Endothelial cell of umbilical vein (primary cell): ENCODE data around the gene ZDHHC22. TPM values are rescaled to one million over a fixed set of nuclear protein-coding genes. Genes with fewer than 3 reads are reported as not detected.
A peak's percentile ranks its signal among the peaks of the same experiment; 100 is the strongest.

Experiments used
- BruUV-seq: library from RNA; stranded (reverse); fragments of 400-500 nt; replicated peaks from 2 replicates; lab custom pipeline; 2021; lab: Mats Ljungman, UMichigan
- CTCF ChIA-PET: fragments of 300-600, 350-600 bp; sonication (Branson Sonifier 250); formaldehyde crosslinking; loops from one replicate; lab custom pipeline; 2021; ENCODE audit warnings: antibody characterized with exemption, inconsistent platforms; lab: Charles Lee
- POLR2A ChIA-PET: fragments of 300-600, 350-600 bp; sonication (Branson Sonifier 250); formaldehyde crosslinking; loops from one replicate; lab custom pipeline; 2021; ENCODE audit warnings: antibody characterized with exemption, inconsistent platforms; lab: Charles Lee
- DNase-seq: peaks from one replicate; pipeline ENCODE4 v3.0.0-alpha.2; 2011; ENCODE audit warnings: low read depth, low spot score
- FAIRE-seq: peaks from 2 replicates; lab custom pipeline; 2011; peaks lifted over from hg19 to GRCh38; lab: Jason Lieb, UNC
- H2AFZ ChIP-seq: 2 replicates; pipeline ENCODE4 v1.6.0; 2012; ENCODE audit warnings: low read depth, low read length, control low read depth, inconsistent platforms
- H3K27ac ChIP-seq: 2 replicates; pipeline ENCODE4 v1.5.1; 2011; ENCODE audit warnings: low read depth, mild to moderate bottlenecking, control low read depth, low read length, moderate library complexity; ENCODE audit not compliant: insufficient read depth
- H3K27me3 ChIP-seq, 2 experiments: 2 replicates each; pipeline versions ENCODE4 v1.6.0 to v1.6.1; 2011; ENCODE audit warnings: low read length in 2 of 2, mixed read lengths in 1 of 2; ENCODE audit not compliant: control insufficient read depth in 2 of 2, insufficient read depth in 2 of 2
- H3K36me3 ChIP-seq, 2 experiments: 2 replicates in 1 of 2; 3 replicates in 1 of 2; pipeline ENCODE4 v1.5.1; 2011; ENCODE audit warnings: low read length in 2 of 2, mild to moderate bottlenecking in 1 of 2, moderate library complexity in 1 of 2; ENCODE audit not compliant: control insufficient read depth in 2 of 2, insufficient read depth in 2 of 2; ENCODE audit errors: extremely low read depth in 1 of 2
- H3K4me1 ChIP-seq: 3 replicates; pipeline ENCODE4 v1.5.1; 2011; ENCODE audit warnings: mild to moderate bottlenecking, low read length; ENCODE audit not compliant: control insufficient read depth, insufficient read depth; ENCODE audit errors: extremely low read depth
- H3K4me2 ChIP-seq: 2 replicates; pipeline ENCODE4 v1.6.1; 2011; ENCODE audit warnings: low read length, control low read depth, mixed read lengths; ENCODE audit not compliant: insufficient read depth
- H3K4me3 ChIP-seq, 3 experiments: fragments of 200-600 bp in 1 of 3; sonication (generic), shearing (Covaris generic) in 1 of 3; replicated peaks in 1 of 3; 2 replicates each; pipeline ENCODE4 v1.5.1; 2011 to 2016; ENCODE audit warnings: control low read depth in 3 of 3, low read length in 3 of 3, mild to moderate bottlenecking in 2 of 3, inconsistent platforms in 1 of 3, low read depth in 1 of 3, moderate library complexity in 1 of 3; ENCODE audit not compliant: insufficient read depth in 1 of 3
- H3K79me2 ChIP-seq: 2 replicates; pipeline ENCODE4 v1.6.0; 2012; ENCODE audit warnings: low read length, inconsistent platforms; ENCODE audit not compliant: control insufficient read depth, insufficient read depth
- H3K9ac ChIP-seq: replicated peaks from 2 replicates; pipeline ENCODE3; 2011; ENCODE audit warnings: low read length, control low read depth; ENCODE audit not compliant: insufficient read depth; ENCODE audit errors: extremely low read depth
- H3K9me1 ChIP-seq: replicated peaks from 3 replicates; pipeline ENCODE4 v1.6.0; 2011; ENCODE audit warnings: mild to moderate bottlenecking, low read length; ENCODE audit not compliant: control insufficient read depth, insufficient read depth; ENCODE audit errors: extremely low read depth
- H3K9me3 ChIP-seq: replicated peaks from 2 replicates; pipeline ENCODE4 v1.5.1; 2012; ENCODE audit warnings: low read length, inconsistent platforms; ENCODE audit not compliant: control insufficient read depth, insufficient read depth
- H4K20me1 ChIP-seq: replicated peaks from 2 replicates; pipeline ENCODE3; 2011; ENCODE audit warnings: mild to moderate bottlenecking, low read length; ENCODE audit not compliant: control insufficient read depth, insufficient read depth; ENCODE audit errors: extremely low read depth
- CTCF ChIP-seq, 2 donors: IDR thresholded peaks; 1 replicate in 1 of 2; 2 replicates in 1 of 2; pipeline ENCODE4 v1.5.1; 2011; ENCODE audit warnings: low read length in 2 of 2, mild to moderate bottlenecking in 2 of 2, moderate library complexity in 2 of 2, control low read depth in 1 of 2, inconsistent platforms in 1 of 2, low read depth in 1 of 2; ENCODE audit not compliant: insufficient read depth in 1 of 2; ENCODE audit errors: extremely low read depth in 1 of 2
- FOS ChIP-seq: IDR thresholded peaks from 2 replicates; pipeline ENCODE4 v1.6.1; 2011; ENCODE audit warnings: mild to moderate bottlenecking, low read length, moderate library complexity, borderline replicate concordance; ENCODE audit not compliant: insufficient read depth
- GATA2 ChIP-seq: IDR thresholded peaks from 2 replicates; pipeline ENCODE4 v1.7.0; 2011; ENCODE audit warnings: low read depth, mild to moderate bottlenecking, moderate library complexity, mixed read lengths, low read length; ENCODE audit not compliant: insufficient read length, insufficient read depth
- dilution Hi-C: fragments of 300-500 bp; cut with MboI; formaldehyde crosslinking; loops from one replicate; pipeline ENCODE4 v1.15.0; 2019; ENCODE audit warnings: low sequenced_read_pairs; ENCODE audit not compliant: extremely low pct_ligation_motif_present
- intact Hi-C: fragments of 100-400 bp; cut with micrococcal nuclease; formaldehyde crosslinking; loops from one replicate; pipeline ENCODE4 v1.10.0; 2022
- polyA plus RNA-seq, 4 experiments: library from polyadenylated mRNA; depleted of rRNA in 3 of 4; stranded (reverse) in 3 of 4; unstranded in 1 of 4; fragments of >200 nt; gene quantifications; 2 replicates each; pipeline versions ENCODE4 v1.2.1 to v1.2.3, GENCODE V29; 2011 to 2012; ENCODE audit warnings: missing spikeins in 1 of 4
- total RNA-seq: library from RNA; stranded (reverse); gene quantifications from 2 replicates; pipeline ENCODE4 v1.2.3, GENCODE V29; 2021

The ZDHHC22 gene
- total and polyA plus RNA-seq, 2 donors (not counting 3 experiments of a cell fraction or from before 2014, with no cell fraction given): 0.03 to 0.24 TPM

GRCh38 chr14:77133720-77134338 is 7.8 kb downstream of the ZDHHC22 start:
- H3K4me1 ChIP-seq: no peaks in the 10 kb centered on the region
- no peaks in the 10 kb centered on the region for H3K9me1 ChIP-seq
- TF ChIP-seq CTCF (IDR thresholded peaks at IDR 0.05; ENCODE audit: extremely low read depth in 1 of 2, insufficient read depth in 1 of 2, low read depth in 1 of 2, low read length in 2 of 2) (no peak), GATA2 (no peak), FOS (no peak)
- BruUV-seq: no TSS peak
- no peaks in the 10 kb centered on the region for H3K36me3 ChIP-seq
- H3K9me3 ChIP-seq: no peaks in the 10 kb centered on the region
- dilution Hi-C loops (no loop called here), intact Hi-C loops (loop anchor here (2.0 kb wide), 1 partner anchor 75 kb away; no protein-coding TSS in a partner anchor)
- no peak overlapping the region for H3K4me3 ChIP-seq
- H3K9ac ChIP-seq: no peak overlapping the region
- H3K27me3 ChIP-seq: peaks cover 5 to 13% of the 10 kb centered on the region in 2 experiments
- no peak overlapping the region for H2AFZ ChIP-seq
- no peaks in the 10 kb centered on the region for H4K20me1 ChIP-seq
- H3K4me2 ChIP-seq: no peak overlapping the region
- ChIA-PET CTCF (interaction anchor here (0.9 to 6.0 kb wide), 7 partner anchors 8 to 270 kb away, joined by 3 to 48 read pairs (median 8); no protein-coding TSS in a partner anchor), POLR2A (no interaction called here)
- DNase-seq: peak; percentile 61
- H3K27ac ChIP-seq: no peak overlapping the region
- no peak for FAIRE-seq
- no peaks in the 10 kb centered on the region for H3K79me2 ChIP-seq
